Mononuclear cell (primary cell): ENCODE measurements around the gene AKAIN1. TPM values are rescaled to one million over a fixed set of nuclear protein-coding genes. Genes with fewer than 3 reads are reported as not detected.

Source experiments
- total RNA-seq: library from RNA; depleted of rRNA; stranded (reverse); fragments of >200 nt; gene quantifications from one replicate; pipeline ENCODE4 v1.2.3, GENCODE V29; 2012

The AKAIN1 gene
- total RNA-seq, 1 donor = not detected

Other genes starting within 250 kb of the AKAIN1 start
- gene ZBTB14, start 98.5 kb upstream of the AKAIN1 start, total RNA-seq = 28.7 TPM